Measurements from ENCODE around the gene ESF1. TPM values are rescaled to one million over a fixed set of nuclear protein-coding genes. Genes with fewer than 3 reads are reported as not detected.

ESF1 gene
- total and polyA plus RNA-seq, 10 of the 15 experiments (the other 5 are each of a cell fraction or from before 2014, with no cell fraction given), result 9.2 to 36.2 (median 18.4) TPM

- TF ChIP-seq NKRF (conservative IDR thresholded peaks at IDR 0.05) (no peak), ZNF384 (IDR thresholded peaks at IDR 0.05; ENCODE audit: borderline replicate concordance, low read depth, low read length) (no peak), CHD2 (IDR thresholded peaks at IDR 0.05; ENCODE audit: borderline replicate concordance, low read depth, low read length) (no peak), CEBPB (IDR thresholded peaks at IDR 0.05; ENCODE audit: borderline replicate concordance in 1 of 2, low read depth in 2 of 2, low read length in 2 of 2) (no peak), GABPA (IDR thresholded peaks at IDR 0.05; ENCODE audit: low read depth) (no peak), ATF7 (IDR thresholded peaks at IDR 0.05; ENCODE audit: low read depth) (no peak), RFX5 (IDR thresholded peaks at IDR 0.05; ENCODE audit: low read depth, low read length) (no peak)
- TF ChIP-seq, protein P1, sequence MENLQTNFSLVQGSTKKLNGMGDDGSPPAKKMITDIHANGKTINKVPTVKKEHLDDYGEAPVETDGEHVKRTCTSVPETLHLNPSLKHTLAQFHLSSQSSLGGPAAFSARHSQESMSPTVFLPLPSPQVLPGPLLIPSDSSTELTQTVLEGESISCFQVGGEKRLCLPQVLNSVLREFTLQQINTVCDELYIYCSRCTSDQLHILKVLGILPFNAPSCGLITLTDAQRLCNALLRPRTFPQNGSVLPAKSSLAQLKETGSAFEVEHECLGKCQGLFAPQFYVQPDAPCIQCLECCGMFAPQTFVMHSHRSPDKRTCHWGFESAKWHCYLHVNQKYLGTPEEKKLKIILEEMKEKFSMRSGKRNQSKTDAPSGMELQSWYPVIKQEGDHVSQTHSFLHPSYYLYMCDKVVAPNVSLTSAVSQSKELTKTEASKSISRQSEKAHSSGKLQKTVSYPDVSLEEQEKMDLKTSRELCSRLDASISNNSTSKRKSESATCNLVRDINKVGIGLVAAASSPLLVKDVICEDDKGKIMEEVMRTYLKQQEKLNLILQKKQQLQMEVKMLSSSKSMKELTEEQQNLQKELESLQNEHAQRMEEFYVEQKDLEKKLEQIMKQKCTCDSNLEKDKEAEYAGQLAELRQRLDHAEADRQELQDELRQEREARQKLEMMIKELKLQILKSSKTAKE (IDR thresholded peaks at IDR 0.05; ENCODE audit: low read depth, poor library complexity, severe bottlenecking), result no peak
- TF ChIP-seq, protein P2, sequence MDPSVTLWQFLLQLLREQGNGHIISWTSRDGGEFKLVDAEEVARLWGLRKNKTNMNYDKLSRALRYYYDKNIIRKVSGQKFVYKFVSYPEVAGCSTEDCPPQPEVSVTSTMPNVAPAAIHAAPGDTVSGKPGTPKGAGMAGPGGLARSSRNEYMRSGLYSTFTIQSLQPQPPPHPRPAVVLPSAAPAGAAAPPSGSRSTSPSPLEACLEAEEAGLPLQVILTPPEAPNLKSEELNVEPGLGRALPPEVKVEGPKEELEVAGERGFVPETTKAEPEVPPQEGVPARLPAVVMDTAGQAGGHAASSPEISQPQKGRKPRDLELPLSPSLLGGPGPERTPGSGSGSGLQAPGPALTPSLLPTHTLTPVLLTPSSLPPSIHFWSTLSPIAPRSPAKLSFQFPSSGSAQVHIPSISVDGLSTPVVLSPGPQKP (IDR thresholded peaks at IDR 0.05; ENCODE audit: low read depth, low read length), result no peak
Observed at GRCh38 chr20:13685623-13686022, 99.1 kb downstream of the ESF1 start (continued).

All from GM12878 (cell line).